Measurements from ENCODE around the gene SPDYE2B.
"Not testable (repeated sequence)": the region's sequence is repeated elsewhere in the genome, so short reads cannot be mapped to it uniquely, and the experiment has no call there.

The SPDYE2B gene

GRCh38 chr7:102616507-102617125 lies 33.5 kb upstream of the SPDYE2B start, which contains the start of gene RASA4:
Gene RASA4 (minus strand): TSS chr7:102616756. CDS start chr7:102616689, 67 bp downstream.
- H3K4ac ChIP-seq (ENCODE audit: low read depth, low read length); H3K27me3 ChIP-seq (ENCODE audit: insufficient read depth, low read length); H3K79me2 ChIP-seq (ENCODE audit: control insufficient read depth, insufficient read depth, low read length, poor library complexity); H3K4me1 ChIP-seq (ENCODE audit: control insufficient read depth in 1 of 2, insufficient read depth in 2 of 2, low read length in 2 of 2); H2AFZ ChIP-seq (ENCODE audit: insufficient read depth, low read length, poor library complexity); H3K79me1 ChIP-seq (ENCODE audit: low read length); H3K9me3 ChIP-seq (ENCODE audit: insufficient read depth, low read depth, low read length); H3K23ac ChIP-seq (ENCODE audit: low read length); H2BK12ac ChIP-seq (ENCODE audit: low read length); H2AK5ac ChIP-seq (ENCODE audit: low read length); H3K27ac ChIP-seq (ENCODE audit: low read depth, low read length); H3K36me3 ChIP-seq (ENCODE audit: control insufficient read depth in 1 of 2, insufficient read depth in 2 of 2, low read length in 2 of 2); H3K18ac ChIP-seq (ENCODE audit: low read length); H4K12ac ChIP-seq (ENCODE audit: low read depth, low read length); H4K8ac ChIP-seq (ENCODE audit: low read depth, low read length); H3K9ac ChIP-seq (ENCODE audit: low read length); H2BK5ac ChIP-seq (ENCODE audit: low read depth, low read length, poor library complexity); H2BK120ac ChIP-seq (ENCODE audit: insufficient read depth, low read length, poor library complexity); H4K91ac ChIP-seq (ENCODE audit: low read depth, low read length); H3K14ac ChIP-seq (ENCODE audit: low read length): not testable (repeated sequence)
- no CpG with 5 or more reads among the region's 62 CpGs for WGBS (ENCODE audit: extremely low coverage, insufficient coverage, insufficient read length)
- H3K4me2 ChIP-seq (ENCODE audit: low read length), result peak within 1 kb of the TSS; percentile 56
- DNase-seq, result peak in 1 of 2 donors; percentile 0
- H3K4me3 ChIP-seq (ENCODE audit: low read depth, low read length), result peak within 1 kb of the TSS; percentile 58

GRCh38 chr7:102618122-102618521 lies 32.0 kb upstream of the SPDYE2B start:
- DNase-seq, result peak in 1 of 2 donors; percentile 0
- not testable (repeated sequence) for H3K4ac ChIP-seq (ENCODE audit: low read depth, low read length); H3K4me1 ChIP-seq (ENCODE audit: control insufficient read depth in 1 of 2, insufficient read depth in 2 of 2, low read length in 2 of 2); H3K79me1 ChIP-seq (ENCODE audit: low read length); H4K8ac ChIP-seq (ENCODE audit: low read depth, low read length); H3K9ac ChIP-seq (ENCODE audit: low read length); H2BK5ac ChIP-seq (ENCODE audit: low read depth, low read length, poor library complexity); H3K14ac ChIP-seq (ENCODE audit: low read length); H2BK12ac ChIP-seq (ENCODE audit: low read length); H3K4me2 ChIP-seq (ENCODE audit: low read length); H3K18ac ChIP-seq (ENCODE audit: low read length); H3K79me2 ChIP-seq (ENCODE audit: control insufficient read depth, insufficient read depth, low read length, poor library complexity); H4K91ac ChIP-seq (ENCODE audit: low read depth, low read length); H3K27me3 ChIP-seq (ENCODE audit: insufficient read depth, low read length); H2AK5ac ChIP-seq (ENCODE audit: low read length); H3K9me3 ChIP-seq (ENCODE audit: insufficient read depth, low read depth, low read length); H4K12ac ChIP-seq (ENCODE audit: low read depth, low read length); H3K23ac ChIP-seq (ENCODE audit: low read length); H3K4me3 ChIP-seq (ENCODE audit: low read depth, low read length); H2AFZ ChIP-seq (ENCODE audit: insufficient read depth, low read length, poor library complexity); H3K27ac ChIP-seq (ENCODE audit: low read depth, low read length); H3K36me3 ChIP-seq (ENCODE audit: control insufficient read depth in 1 of 2, insufficient read depth in 2 of 2, low read length in 2 of 2); H2BK120ac ChIP-seq (ENCODE audit: insufficient read depth, low read length, poor library complexity)
- no CpG with 5 or more reads among the region's 8 CpGs for WGBS (ENCODE audit: extremely low coverage, insufficient coverage, insufficient read length)

GRCh38 chr7:102627271-102627904 lies 22.7 kb upstream of the SPDYE2B start:
- not testable (repeated sequence) for H2BK120ac ChIP-seq (ENCODE audit: insufficient read depth, low read length, poor library complexity); H2BK5ac ChIP-seq (ENCODE audit: low read depth, low read length, poor library complexity); H3K36me3 ChIP-seq (ENCODE audit: control insufficient read depth in 1 of 2, insufficient read depth in 2 of 2, low read length in 2 of 2); H3K14ac ChIP-seq (ENCODE audit: low read length); H3K4me1 ChIP-seq (ENCODE audit: control insufficient read depth in 1 of 2, insufficient read depth in 2 of 2, low read length in 2 of 2); H2AFZ ChIP-seq (ENCODE audit: insufficient read depth, low read length, poor library complexity); H2AK5ac ChIP-seq (ENCODE audit: low read length); H3K9me3 ChIP-seq (ENCODE audit: insufficient read depth, low read depth, low read length); H3K27me3 ChIP-seq (ENCODE audit: insufficient read depth, low read length); H3K4me2 ChIP-seq (ENCODE audit: low read length); H3K23ac ChIP-seq (ENCODE audit: low read length); H2BK12ac ChIP-seq (ENCODE audit: low read length); DNase-seq; H4K91ac ChIP-seq (ENCODE audit: low read depth, low read length); H4K12ac ChIP-seq (ENCODE audit: low read depth, low read length); H3K18ac ChIP-seq (ENCODE audit: low read length); H3K4ac ChIP-seq (ENCODE audit: low read depth, low read length); H4K8ac ChIP-seq (ENCODE audit: low read depth, low read length); H3K79me1 ChIP-seq (ENCODE audit: low read length); H3K9ac ChIP-seq (ENCODE audit: low read length); H3K27ac ChIP-seq (ENCODE audit: low read depth, low read length); H3K79me2 ChIP-seq (ENCODE audit: control insufficient read depth, insufficient read depth, low read length, poor library complexity); H3K4me3 ChIP-seq (ENCODE audit: low read depth, low read length)
- no CpG with 5 or more reads among the region's 8 CpGs for WGBS (ENCODE audit: extremely low coverage, insufficient coverage, insufficient read length)

DNA sequence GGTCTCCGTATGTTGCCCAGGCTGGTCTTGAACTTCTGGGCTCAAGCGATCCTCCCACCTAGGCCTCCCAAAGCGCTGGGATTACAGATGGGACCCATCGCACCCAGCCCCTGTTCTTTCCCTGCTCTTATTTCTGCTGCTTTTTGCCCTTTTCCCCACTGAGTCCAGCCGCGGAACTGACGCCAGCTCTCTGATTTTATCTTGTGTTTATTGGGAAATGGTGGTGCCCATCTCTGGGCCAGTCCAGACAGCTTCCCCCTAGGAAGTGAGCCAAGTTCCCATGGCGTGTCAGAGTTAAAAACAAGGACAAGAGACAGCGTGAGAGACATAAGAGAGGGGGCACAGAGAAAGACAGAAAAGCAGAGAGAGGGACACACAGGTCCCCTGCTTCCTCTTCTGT lies 19.5 kb upstream of the SPDYE2B start:
- H3K9me3 ChIP-seq (ENCODE audit: insufficient read depth, low read depth, low read length); H4K12ac ChIP-seq (ENCODE audit: low read depth, low read length); H4K8ac ChIP-seq (ENCODE audit: low read depth, low read length); H2AK5ac ChIP-seq (ENCODE audit: low read length); H2AFZ ChIP-seq (ENCODE audit: insufficient read depth, low read length, poor library complexity); H3K79me2 ChIP-seq (ENCODE audit: control insufficient read depth, insufficient read depth, low read length, poor library complexity); H2BK120ac ChIP-seq (ENCODE audit: insufficient read depth, low read length, poor library complexity); H3K4ac ChIP-seq (ENCODE audit: low read depth, low read length); H3K4me1 ChIP-seq (ENCODE audit: control insufficient read depth in 1 of 2, insufficient read depth in 2 of 2, low read length in 2 of 2); H2BK12ac ChIP-seq (ENCODE audit: low read length); H3K14ac ChIP-seq (ENCODE audit: low read length); DNase-seq; H3K36me3 ChIP-seq (ENCODE audit: control insufficient read depth in 1 of 2, insufficient read depth in 2 of 2, low read length in 2 of 2); H3K4me3 ChIP-seq (ENCODE audit: low read depth, low read length); H3K27me3 ChIP-seq (ENCODE audit: insufficient read depth, low read length); H3K4me2 ChIP-seq (ENCODE audit: low read length); H3K9ac ChIP-seq (ENCODE audit: low read length); H4K91ac ChIP-seq (ENCODE audit: low read depth, low read length); H3K23ac ChIP-seq (ENCODE audit: low read length); H3K79me1 ChIP-seq (ENCODE audit: low read length); H2BK5ac ChIP-seq (ENCODE audit: low read depth, low read length, poor library complexity); H3K27ac ChIP-seq (ENCODE audit: low read depth, low read length); H3K18ac ChIP-seq (ENCODE audit: low read length): not testable (repeated sequence)
- WGBS (ENCODE audit: extremely low coverage, insufficient coverage, insufficient read length), result no CpG with 5 or more reads among the region's 9 CpGs

Measured in trophoblast cell (in vitro differentiated cells and primary cell).